ENCODE results near the gene MS4A8.
"Not testable (repeated sequence)": the region's sequence is repeated elsewhere in the genome, so short reads cannot be mapped to it uniquely, and the experiment has no call there.

Gene MS4A8

GRCh38 chr11:60731586-60731985 is 32.2 kb downstream of the MS4A8 start:
- DNase-seq, result no peak

- DNase-seq, result no peak
These were observed 34.9 kb downstream of the MS4A8 start for GRCh38 chr11:60734279-60734678.

GRCh38 chr11:60739114-60739513 is 39.7 kb downstream of the MS4A8 start:
- DNase-seq, result no peak

GRCh38 chr11:60740573-60740972 is 41.2 kb downstream of the MS4A8 start:
- DNase-seq, result no peak

GRCh38 chr11:60741421-60741820 is 42.0 kb downstream of the MS4A8 start:
- DNase-seq, result no peak

GRCh38 chr11:60743058-60743457 is 43.6 kb downstream of the MS4A8 start:
- no peak for DNase-seq

- no peak for DNase-seq
These were observed 44.7 kb downstream of the MS4A8 start for GRCh38 chr11:60744114-60744513.

- DNase-seq, result no peak
These were observed 48.0 kb downstream of the MS4A8 start for GRCh38 chr11:60747359-60747873.

- DNase-seq, result no peak
These were observed 48.8 kb downstream of the MS4A8 start for GRCh38 chr11:60748225-60748624.

- no peak for DNase-seq
These were observed 49.4 kb downstream of the MS4A8 start for GRCh38 chr11:60748821-60749220.

GRCh38 chr11:60750911-60751310 is 51.5 kb downstream of the MS4A8 start:
- no peak for DNase-seq

- DNase-seq, result no peak
These were observed 53.9 kb downstream of the MS4A8 start for GRCh38 chr11:60753309-60753708.

GRCh38 chr11:60754887-60755286 is 55.5 kb downstream of the MS4A8 start:
- DNase-seq, result no peak

- no peak for DNase-seq
These were observed 57.1 kb downstream of the MS4A8 start, which contains the start of gene MS4A15 for GRCh38 chr11:60756307-60757032. Gene MS4A15, plus strand, starts transcription at chr11:60756867. Its CDS starts 6,867 bp downstream, at chr11:60763734.

GRCh38 chr11:60757231-60757800 is 57.9 kb downstream of the MS4A8 start:
- no peak for DNase-seq

- DNase-seq, result not testable (repeated sequence)
These were observed 59.3 kb downstream of the MS4A8 start for GRCh38 chr11:60758671-60759070.

- DNase-seq, result not testable (repeated sequence)
These were observed 60.2 kb downstream of the MS4A8 start for GRCh38 chr11:60759438-60760225.

- DNase-seq, result no peak
These were observed 62.2 kb downstream of the MS4A8 start for GRCh38 chr11:60761436-60762190.

GRCh38 chr11:60762851-60763691 is 63.7 kb downstream of the MS4A8 start:
- DNase-seq, result peak; percentile 78

- peak; percentile 48 for DNase-seq
These were observed 64.4 kb downstream of the MS4A8 start for GRCh38 chr11:60763692-60764369.

- DNase-seq, result no peak
These were observed 65.5 kb downstream of the MS4A8 start for GRCh38 chr11:60764879-60765278.

Measured in NCI-H1092 (cell line).